Transverse colon (tissue), 3 donors: Measurements from ENCODE around the gene CIDEA.
"Not testable (repeated sequence)": the region's sequence is repeated elsewhere in the genome, so short reads cannot be mapped to it uniquely, and the experiment has no call there.

ENCODE experiments used
- CTCF ChIP-seq, 5 experiments: fragments of 200-600 bp in 3 of 5; fragments of 450-650 bp in 2 of 5; sonication (generic) in 3 of 5; IDR thresholded peaks; 1 replicate in 2 of 5; 2 replicates in 3 of 5; pipeline ENCODE4 v1.5.1; 2016 to 2017; ENCODE audit warnings: antibody characterized with exemption in 5 of 5, inconsistent platforms in 3 of 5, mild to moderate bottlenecking in 2 of 5, moderate library complexity in 1 of 5
- EP300 ChIP-seq: sonication (generic); formaldehyde crosslinking; IDR thresholded peaks from one replicate; pipeline ENCODE4 v1.6.1; 2017; ENCODE audit warnings: antibody characterized with exemption, low read depth
- POLR2A ChIP-seq: fragments of 450-650 bp; IDR thresholded peaks from one replicate; pipeline ENCODE4 v1.6.1; 2016; ENCODE audit warnings: antibody characterized with exemption, mild to moderate bottlenecking, moderate library complexity

DNA sequence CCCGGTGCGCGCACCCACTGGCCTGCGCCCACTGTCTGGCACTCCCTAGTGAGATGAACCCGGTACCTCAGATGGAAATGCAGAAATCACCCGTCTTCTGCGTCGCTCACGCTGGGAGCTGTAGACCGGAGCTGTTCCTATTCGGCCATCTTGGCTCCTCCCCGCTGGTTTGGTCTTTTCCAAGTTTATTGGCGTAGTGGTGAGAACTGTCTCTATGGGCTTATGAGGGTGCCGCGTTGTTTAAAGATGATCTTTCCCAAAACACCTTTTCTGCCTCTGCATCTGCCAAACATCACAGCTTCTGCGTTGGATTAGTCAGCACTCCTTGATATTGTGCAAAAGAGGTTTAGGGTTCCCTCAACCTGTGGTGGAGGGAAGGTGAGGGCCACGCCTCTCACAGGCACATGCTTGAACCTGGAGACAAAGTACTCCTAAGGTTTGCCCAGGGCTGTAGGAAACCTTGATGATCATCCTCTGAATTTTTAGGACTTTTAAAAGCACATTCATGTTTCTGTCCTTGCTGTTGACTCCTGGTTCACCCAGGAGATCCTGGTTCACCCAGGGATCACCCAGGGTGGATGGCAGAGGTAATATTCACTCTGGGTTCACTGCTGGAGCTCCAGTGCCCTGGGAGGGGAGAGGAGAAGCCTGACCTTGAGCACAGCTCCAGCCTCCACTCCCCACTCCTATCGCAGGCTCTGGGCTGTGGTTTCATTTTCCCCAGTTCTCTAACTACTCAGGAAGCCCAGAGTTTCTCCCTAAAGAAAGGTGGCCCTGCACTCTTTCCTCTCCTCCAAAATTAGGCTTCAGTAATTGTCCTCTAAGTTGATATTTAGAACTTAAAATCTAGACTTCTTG lies 45.6 kb upstream of the CIDEA start:
- TF ChIP-seq EP300; CTCF (IDR thresholded peaks at IDR 0.05); POLR2A: not testable (repeated sequence)
